ENCODE results near the gene DERA.

- no peak for TF ChIP-seq CTCF (IDR thresholded peaks at IDR 0.05)
- TF ChIP-seq POLR2A (IDR thresholded peaks at IDR 0.05) = no peak
- TF ChIP-seq POLR2AphosphoS5 (IDR thresholded peaks at IDR 0.05) = no peak
Observed at GRCh38 chr12:16034136-16034817, 123.1 kb downstream of the DERA start.

Measured in breast epithelium (tissue), 3 donors.